Measurements from ENCODE around the gene LIPG.
"Not testable (repeated sequence)": the region's sequence is repeated elsewhere in the genome, so short reads cannot be mapped to it uniquely, and the experiment has no call there.

LIPG gene

DNA sequence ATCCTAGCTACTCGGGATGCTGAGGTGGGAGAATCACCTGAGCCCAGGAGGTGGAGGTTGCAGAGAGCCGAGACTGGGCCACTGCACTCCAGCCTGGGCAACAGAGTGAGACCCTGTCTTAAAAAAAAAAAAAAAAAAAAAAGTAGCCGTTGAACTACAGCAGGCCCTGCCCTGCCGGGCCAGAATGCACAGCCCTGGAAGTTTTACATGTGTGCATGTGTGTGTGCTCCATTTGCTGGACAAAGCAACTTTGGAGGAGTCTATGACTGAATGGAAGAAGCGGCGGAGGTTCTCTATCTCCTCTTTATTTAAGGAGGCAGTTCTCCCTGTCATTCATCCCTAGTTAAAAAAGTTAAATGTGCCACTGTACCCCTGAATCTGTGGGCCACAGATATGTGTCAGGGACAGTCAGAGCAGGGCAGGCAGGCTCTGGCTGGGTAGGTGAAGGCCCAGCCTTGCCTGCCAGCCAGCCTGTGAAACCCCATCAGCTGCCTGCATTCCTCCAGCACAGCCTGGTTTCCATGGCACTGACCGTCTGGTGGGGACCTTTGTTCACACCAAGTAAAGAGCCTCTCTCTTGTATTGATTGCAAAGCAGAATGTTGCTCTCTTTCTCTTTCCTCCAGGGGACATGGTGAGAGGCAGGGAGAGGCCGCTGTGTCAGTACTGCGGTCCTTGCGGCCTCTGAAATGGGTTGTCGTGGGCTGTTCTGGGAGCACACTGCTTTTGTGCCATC is 10.9 kb downstream of the LIPG start:
- no peak for DNase-seq (ENCODE audit: low read depth)
- no peak overlapping the region for H3K4me3 ChIP-seq (ENCODE audit: low read length)
- TF ChIP-seq, protein P1, sequence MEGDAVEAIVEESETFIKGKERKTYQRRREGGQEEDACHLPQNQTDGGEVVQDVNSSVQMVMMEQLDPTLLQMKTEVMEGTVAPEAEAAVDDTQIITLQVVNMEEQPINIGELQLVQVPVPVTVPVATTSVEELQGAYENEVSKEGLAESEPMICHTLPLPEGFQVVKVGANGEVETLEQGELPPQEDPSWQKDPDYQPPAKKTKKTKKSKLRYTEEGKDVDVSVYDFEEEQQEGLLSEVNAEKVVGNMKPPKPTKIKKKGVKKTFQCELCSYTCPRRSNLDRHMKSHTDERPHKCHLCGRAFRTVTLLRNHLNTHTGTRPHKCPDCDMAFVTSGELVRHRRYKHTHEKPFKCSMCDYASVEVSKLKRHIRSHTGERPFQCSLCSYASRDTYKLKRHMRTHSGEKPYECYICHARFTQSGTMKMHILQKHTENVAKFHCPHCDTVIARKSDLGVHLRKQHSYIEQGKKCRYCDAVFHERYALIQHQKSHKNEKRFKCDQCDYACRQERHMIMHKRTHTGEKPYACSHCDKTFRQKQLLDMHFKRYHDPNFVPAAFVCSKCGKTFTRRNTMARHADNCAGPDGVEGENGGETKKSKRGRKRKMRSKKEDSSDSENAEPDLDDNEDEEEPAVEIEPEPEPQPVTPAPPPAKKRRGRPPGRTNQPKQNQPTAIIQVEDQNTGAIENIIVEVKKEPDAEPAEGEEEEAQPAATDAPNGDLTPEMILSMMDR (conservative IDR thresholded peaks at IDR 0.05; ENCODE audit: low read length) = no peak

DNA sequence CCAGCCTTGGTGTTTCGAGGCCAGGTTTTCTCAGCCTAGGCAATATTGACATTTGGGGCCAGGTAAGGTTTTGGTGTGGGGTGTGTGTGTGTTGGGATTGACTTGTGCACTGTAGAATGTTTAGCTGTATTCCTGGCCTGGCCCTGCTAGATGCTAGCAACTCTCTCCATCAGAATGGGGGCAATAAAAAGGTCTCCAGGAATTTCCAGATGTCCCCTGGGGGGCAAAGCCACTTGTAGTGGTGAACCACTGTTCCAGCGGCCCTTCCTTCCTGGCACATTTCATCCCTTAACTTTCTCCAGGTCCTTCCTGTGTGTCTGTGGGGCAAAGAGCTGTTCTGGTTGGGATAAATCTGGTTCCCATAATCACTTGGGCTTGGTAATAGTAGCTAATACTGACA is 12.0 kb downstream of the LIPG start:
- DNase-seq (ENCODE audit: low read depth) = no peak
- TF ChIP-seq, protein P1 (conservative IDR thresholded peaks at IDR 0.05; ENCODE audit: low read length) = no peak
- H3K4me3 ChIP-seq (ENCODE audit: low read length) = no peak overlapping the region

DNA sequence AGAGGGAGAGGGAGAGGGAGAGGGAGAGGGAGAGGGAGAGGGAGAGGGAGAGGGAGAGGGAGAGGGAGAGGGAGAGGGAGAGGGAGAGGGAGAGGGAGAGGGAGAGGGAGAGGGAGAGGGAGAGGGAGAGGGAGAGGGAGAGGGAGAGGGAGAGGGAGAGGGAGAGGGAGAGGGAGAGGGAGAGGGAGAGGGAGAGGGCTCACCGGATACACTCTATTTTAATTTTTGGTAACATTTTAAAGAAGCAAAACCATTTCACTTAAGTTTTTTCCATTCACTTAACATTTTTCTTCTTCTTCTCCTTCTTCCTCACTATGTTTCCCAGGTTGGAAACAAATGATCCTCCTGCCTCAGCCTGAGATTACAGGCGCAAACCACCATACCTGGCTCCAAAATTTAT is 17.2 kb downstream of the LIPG start:
- not testable (repeated sequence) for H3K4me3 ChIP-seq (ENCODE audit: low read length); DNase-seq (ENCODE audit: low read depth)

DNA sequence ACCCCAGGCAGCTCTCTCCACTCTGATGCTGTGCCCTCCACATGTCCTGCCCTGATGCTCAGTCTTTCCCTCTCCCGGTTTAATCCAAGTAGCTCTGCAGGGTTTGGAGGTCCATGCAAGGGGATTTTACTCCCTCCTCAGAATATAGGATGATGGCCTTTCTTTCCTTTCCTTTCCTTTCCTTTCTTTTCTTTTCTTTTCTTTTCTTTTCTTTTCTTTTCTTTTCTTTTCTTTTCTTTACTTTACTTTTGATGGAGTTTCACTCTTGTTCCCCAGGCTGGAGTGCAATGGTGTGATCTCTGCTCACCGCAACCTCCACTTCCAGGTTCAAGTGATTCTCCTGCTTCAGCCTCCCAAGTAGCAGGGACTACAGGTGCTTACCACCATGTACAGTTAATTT is 17.7 kb downstream of the LIPG start:
- not testable (repeated sequence) for H3K4me3 ChIP-seq (ENCODE audit: low read length); DNase-seq (ENCODE audit: low read depth)

DNA sequence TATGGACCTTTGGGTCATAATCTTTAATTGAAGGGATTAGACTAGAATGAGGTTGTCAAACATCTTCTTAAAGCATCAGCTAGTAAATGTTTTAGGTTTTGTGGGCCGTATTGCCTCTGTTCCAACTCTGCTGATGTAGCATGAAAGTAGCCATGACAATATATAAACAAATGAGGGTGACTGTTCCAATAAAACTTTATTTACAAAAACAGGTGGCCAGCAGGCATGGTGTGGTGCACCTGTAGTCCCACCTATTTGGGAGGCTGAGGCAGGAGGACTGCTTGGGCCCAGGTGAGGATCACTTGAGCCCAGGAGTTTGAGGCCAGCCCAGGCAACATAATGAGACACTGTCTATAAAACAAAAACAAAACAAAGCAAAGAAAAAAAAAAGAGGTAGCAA is 18.4 kb downstream of the LIPG start:
- TF ChIP-seq, protein P1 (conservative IDR thresholded peaks at IDR 0.05; ENCODE audit: low read length) = no peak
- H3K4me3 ChIP-seq (ENCODE audit: low read length) = no peak overlapping the region
- DNase-seq (ENCODE audit: low read depth) = no peak

DNA sequence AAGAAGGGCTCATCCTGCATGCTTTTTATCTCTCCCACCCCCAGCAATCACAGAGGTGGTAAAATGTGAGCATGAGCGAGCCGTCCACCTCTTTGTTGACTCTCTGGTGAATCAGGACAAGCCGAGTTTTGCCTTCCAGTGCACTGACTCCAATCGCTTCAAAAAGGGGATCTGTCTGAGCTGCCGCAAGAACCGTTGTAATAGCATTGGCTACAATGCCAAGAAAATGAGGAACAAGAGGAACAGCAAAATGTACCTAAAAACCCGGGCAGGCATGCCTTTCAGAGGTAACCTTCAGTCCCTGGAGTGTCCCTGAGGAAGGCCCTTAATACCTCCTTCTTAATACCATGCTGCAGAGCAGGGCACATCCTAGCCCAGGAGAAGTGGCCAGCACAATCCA is 19.5 kb downstream of the LIPG start:
- no peak overlapping the region for H3K4me3 ChIP-seq (ENCODE audit: low read length)
- DNase-seq (ENCODE audit: low read depth) = no peak

DNA sequence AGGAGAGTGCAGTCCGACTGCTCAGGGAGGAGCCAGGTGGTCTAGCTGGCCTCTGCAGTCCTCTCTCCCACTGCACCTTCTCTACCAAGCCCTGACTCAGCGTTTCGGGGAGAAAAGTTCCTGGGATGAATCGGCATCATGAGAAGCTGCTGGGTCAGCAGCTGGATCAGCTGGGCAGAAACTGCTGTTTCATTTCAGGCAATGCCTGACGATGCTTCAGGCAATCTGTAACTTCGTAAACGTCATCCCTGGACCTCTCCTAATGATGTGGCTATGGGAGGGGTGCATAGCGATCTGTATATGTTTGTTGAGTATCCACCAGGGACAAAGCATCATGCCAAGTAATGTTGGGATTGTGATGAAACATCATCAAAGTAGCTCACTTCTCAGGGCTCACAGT is 20.7 kb downstream of the LIPG start:
- no peak for DNase-seq (ENCODE audit: low read depth)
- TF ChIP-seq, protein P1 (conservative IDR thresholded peaks at IDR 0.05; ENCODE audit: low read length) = no peak

More for the DNA sequence above, 19.5 kb downstream of the LIPG start:
- TF ChIP-seq, protein P1 (conservative IDR thresholded peaks at IDR 0.05; ENCODE audit: low read length) = no peak

DNA sequence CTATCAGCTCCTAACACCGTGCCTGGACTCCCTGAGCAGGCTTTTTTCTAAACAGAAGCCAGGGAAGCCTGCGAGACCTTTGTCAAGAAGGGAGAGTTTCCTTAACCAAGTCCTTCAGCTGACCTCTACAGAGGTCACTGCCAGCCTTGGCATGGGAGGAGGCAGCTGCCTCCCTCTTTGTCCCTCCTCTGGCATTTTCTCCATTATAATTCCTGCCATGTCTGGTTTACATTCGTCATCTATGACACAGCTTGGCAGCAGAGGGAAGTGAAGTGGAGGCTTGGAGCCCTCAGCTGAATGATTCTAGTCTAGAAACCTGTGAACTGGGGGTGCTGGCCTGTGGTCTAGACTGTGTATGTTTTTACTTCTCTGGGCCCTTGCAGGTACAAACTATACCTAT is 22.5 kb downstream of the LIPG start:
- no peak overlapping the region for H3K4me3 ChIP-seq (ENCODE audit: low read length)
- no peak for DNase-seq (ENCODE audit: low read depth)
- TF ChIP-seq, protein P1 (conservative IDR thresholded peaks at IDR 0.05; ENCODE audit: low read length) = no peak

More for the DNA sequence above, 20.7 kb downstream of the LIPG start:
- H3K4me3 ChIP-seq (ENCODE audit: low read length) = no peak overlapping the region

DNA sequence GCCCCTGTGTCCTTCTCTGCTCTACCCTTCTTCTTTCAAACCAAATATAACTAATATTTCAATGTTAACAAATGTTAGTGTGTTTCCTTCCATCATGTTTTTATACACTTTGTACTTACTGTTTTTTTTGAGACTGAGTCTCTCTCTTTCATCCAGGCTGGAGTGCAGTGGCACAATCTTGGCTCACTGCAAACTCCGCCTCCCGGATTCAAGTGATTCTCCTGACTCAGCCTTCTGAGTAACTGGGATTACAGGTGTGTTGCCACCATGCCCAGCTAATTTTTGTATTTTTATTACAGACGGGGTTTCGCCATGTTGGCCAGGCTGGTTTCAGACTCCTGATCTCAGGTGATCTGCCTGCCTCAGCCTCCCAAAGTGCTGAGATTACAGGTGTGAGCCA is 23.1 kb downstream of the LIPG start:
- DNase-seq (ENCODE audit: low read depth); H3K4me3 ChIP-seq (ENCODE audit: low read length): not testable (repeated sequence)
